Nephron (organoid): ENCODE measurements around the gene KIAA1549.

Source experiments
- H3K27ac Mint-ChIP-seq, 3 experiments: 2 replicates each; pipeline ENCODE4 v1.8.0; 2020; ENCODE audit warnings: mixed read lengths in 3 of 3, mild to moderate bottlenecking in 2 of 3, moderate library complexity in 1 of 3
- H3K27me3 Mint-ChIP-seq: 2 replicates; pipeline ENCODE4 v1.8.0; 2021; ENCODE audit warnings: low read depth, mild to moderate bottlenecking, moderate library complexity, mixed read lengths
- H3K36me3 Mint-ChIP-seq: 2 replicates; pipeline ENCODE4 v1.8.0; 2020; ENCODE audit warnings: low read depth, mixed read lengths
- H3K4me1 Mint-ChIP-seq: 2 replicates; pipeline ENCODE4 v1.8.0; 2020; ENCODE audit warnings: mixed read lengths
- H3K4me3 Mint-ChIP-seq, 3 experiments: 2 replicates each; pipeline ENCODE4 v1.8.0; 2020; ENCODE audit warnings: mild to moderate bottlenecking in 3 of 3, mixed read lengths in 3 of 3, moderate library complexity in 2 of 3
- H3K9me3 Mint-ChIP-seq: 2 replicates; pipeline ENCODE4 v1.8.0; 2020; ENCODE audit warnings: mixed read lengths
- TF ChIP-seq, protein P1 (sequence below), 3 experiments: fragments of 200-600 bp; sonication (generic); IDR thresholded peaks; one replicate each; pipeline ENCODE4 v1.5.0; 2021; ENCODE audit warnings: antibody characterized with exemption in 3 of 3; ENCODE audit not compliant: unreplicated experiment in 3 of 3

KIAA1549 gene

DNA sequence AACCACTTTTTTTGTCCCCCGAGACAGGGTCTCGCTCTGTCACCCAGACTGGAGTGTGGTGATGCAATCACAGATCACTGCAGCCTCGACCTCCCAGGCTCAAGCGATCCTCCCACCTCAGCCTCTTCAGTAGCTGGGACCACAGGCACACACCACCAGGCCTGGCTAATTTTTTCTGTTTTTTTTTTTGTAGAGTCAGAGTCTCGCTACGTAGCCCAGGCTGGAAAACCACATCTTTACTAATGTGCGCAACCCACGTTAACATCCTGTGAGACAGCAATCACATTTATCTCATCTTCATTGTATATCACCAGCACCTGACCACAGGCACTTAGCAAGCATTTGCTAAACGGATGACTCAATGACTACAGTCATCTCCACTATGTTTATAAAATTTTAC lies 105.4 kb downstream of the KIAA1549 start:
- Mint-ChIP-seq H3K9me3 (no peaks in the 10 kb centered on the region), H3K4me3 (no peak overlapping the region), H3K27me3 (no peaks in the 10 kb centered on the region), H3K4me1 (no peaks in the 10 kb centered on the region), H3K36me3 (peaks cover 56% of the 10 kb centered on the region), H3K27ac (no peak overlapping the region)
- TF ChIP-seq, protein P1, sequence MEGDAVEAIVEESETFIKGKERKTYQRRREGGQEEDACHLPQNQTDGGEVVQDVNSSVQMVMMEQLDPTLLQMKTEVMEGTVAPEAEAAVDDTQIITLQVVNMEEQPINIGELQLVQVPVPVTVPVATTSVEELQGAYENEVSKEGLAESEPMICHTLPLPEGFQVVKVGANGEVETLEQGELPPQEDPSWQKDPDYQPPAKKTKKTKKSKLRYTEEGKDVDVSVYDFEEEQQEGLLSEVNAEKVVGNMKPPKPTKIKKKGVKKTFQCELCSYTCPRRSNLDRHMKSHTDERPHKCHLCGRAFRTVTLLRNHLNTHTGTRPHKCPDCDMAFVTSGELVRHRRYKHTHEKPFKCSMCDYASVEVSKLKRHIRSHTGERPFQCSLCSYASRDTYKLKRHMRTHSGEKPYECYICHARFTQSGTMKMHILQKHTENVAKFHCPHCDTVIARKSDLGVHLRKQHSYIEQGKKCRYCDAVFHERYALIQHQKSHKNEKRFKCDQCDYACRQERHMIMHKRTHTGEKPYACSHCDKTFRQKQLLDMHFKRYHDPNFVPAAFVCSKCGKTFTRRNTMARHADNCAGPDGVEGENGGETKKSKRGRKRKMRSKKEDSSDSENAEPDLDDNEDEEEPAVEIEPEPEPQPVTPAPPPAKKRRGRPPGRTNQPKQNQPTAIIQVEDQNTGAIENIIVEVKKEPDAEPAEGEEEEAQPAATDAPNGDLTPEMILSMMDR (IDR thresholded peaks at IDR 0.05; ENCODE audit: unreplicated experiment in 3 of 3), result no peak

DNA sequence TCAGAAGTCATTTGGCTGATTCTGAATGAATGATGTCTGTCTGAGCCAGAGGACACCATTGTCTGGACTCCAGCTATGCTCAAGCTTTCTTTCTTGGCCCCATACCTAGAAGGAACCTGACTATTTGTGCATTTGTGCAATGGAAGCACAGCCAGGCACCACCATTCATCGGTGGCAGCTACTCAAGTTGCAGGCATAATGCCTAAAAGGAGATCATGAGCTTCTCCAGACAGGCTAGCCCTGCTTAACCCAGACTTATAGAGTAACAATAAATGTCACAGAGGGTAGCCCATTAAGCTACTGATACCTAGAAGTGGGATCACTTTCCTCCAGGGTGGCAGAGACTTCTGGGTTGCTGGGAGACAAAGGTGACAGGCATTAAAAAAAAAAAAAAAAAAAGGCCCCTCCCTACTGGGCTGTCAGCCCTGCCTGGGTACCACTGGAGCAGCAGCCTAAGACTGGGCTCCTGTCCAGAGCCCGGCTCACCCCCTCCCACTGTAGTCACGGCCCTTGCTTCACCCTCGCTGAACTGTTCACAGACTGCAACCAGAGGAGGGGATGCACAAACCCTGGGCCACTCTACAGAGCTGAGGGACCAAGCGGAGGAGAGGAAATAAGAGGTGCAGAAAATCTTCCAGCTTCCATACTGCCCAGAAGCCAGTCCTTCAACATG lies 107.8 kb downstream of the KIAA1549 start:
- peaks cover 62% of the 10 kb centered on the region for H3K36me3 Mint-ChIP-seq
- no peaks in the 10 kb centered on the region for H3K9me3 Mint-ChIP-seq

DNA sequence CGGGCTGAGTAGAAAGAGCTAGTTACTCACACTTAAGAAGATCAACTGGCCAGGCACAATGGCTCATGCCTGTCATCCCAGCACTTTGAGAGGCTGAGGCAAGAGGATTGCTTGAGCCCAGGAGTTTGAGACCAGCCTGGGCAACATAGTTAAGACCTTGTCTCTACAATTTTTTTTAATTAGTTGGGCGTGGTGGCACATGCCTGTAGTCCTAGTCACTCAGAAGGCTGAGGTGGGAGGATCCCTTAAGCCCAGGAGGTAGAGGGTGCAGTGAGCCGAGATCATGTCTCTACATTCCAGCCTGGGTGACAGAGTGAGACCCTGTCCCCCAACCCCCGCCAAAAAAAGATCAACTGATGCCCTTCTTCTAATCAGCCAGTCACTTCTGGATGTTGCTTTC lies 108.6 kb downstream of the KIAA1549 start:
- Mint-ChIP-seq H3K27me3 (no peaks in the 10 kb centered on the region), H3K27ac (no peak overlapping the region), H3K9me3 (no peaks in the 10 kb centered on the region), H3K36me3 (peaks cover 60% of the 10 kb centered on the region), H3K4me1 (no peaks in the 10 kb centered on the region), H3K4me3 (no peak overlapping the region)
- TF ChIP-seq, protein P1 (IDR thresholded peaks at IDR 0.05; ENCODE audit: unreplicated experiment in 3 of 3), result no peak

More for the DNA sequence above, 107.8 kb downstream of the KIAA1549 start:
- Mint-ChIP-seq H3K27ac (no peak overlapping the region), H3K4me1 (no peaks in the 10 kb centered on the region), H3K4me3 (no peak overlapping the region), H3K27me3 (no peaks in the 10 kb centered on the region)
- TF ChIP-seq, protein P1 (IDR thresholded peaks at IDR 0.05; ENCODE audit: unreplicated experiment in 3 of 3), result no peak

DNA sequence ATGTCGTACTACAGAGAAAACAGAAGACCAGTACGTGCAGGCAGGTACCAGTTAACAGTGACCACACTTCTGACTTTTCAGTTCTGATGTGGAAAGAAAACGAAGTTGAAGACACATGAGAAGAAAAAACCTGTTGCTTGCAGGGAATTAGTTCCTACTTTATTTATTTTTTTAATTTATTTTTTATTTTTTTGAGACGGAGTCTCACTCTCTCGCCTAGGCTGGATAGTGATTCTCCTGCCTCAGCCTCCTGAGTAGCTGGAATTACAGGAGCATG lies 109.4 kb downstream of the KIAA1549 start:
- Mint-ChIP-seq H3K9me3 (no peaks in the 10 kb centered on the region), H3K4me3 (no peak overlapping the region), H3K27ac (no peak overlapping the region), H3K36me3 (peaks cover 63% of the 10 kb centered on the region), H3K4me1 (no peaks in the 10 kb centered on the region), H3K27me3 (no peaks in the 10 kb centered on the region)
- TF ChIP-seq, protein P1 (IDR thresholded peaks at IDR 0.05; ENCODE audit: unreplicated experiment in 3 of 3), result no peak

DNA sequence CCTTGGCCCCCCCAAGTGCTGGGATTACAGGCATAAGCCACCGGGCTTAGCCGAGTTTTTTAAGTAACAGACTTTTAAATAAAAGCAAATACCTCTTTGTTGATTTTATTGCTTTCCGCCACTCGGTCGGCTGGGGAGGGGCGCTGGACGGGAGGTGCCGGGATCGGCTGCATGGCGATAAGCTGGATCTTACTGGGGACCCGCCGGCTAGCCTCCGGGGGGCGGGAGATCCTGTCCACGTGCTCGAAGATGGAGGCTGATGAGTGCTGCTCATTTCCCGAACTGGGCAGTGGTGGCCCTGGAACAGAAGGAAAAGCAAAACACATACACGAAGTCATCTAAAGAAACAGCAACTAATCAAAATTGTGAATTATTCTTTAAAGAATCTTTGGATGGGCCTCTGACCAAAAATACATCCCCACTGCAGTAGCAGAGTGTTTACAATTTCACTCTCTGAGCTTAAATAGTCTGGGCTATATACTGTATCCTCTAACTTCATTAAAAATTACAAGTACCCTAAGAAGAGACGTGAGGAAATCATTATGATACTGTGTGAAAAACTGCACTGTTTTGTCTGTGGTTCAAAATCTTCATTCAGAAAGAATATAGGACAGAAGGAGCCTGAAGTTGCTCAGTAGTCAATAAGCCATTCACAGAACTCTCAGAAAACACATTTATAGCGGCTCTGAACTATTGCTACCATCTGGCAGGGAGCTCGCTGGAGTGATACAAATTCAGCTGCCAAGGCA lies 110.0 kb downstream of the KIAA1549 start:
- Mint-ChIP-seq H3K4me3 (no peak overlapping the region), H3K27ac (no peak overlapping the region), H3K4me1 (no peaks in the 10 kb centered on the region), H3K27me3 (no peaks in the 10 kb centered on the region), H3K9me3 (no peaks in the 10 kb centered on the region), H3K36me3 (peaks cover 61% of the 10 kb centered on the region)
- TF ChIP-seq, protein P1 (IDR thresholded peaks at IDR 0.05; ENCODE audit: unreplicated experiment in 3 of 3), result no peak

DNA sequence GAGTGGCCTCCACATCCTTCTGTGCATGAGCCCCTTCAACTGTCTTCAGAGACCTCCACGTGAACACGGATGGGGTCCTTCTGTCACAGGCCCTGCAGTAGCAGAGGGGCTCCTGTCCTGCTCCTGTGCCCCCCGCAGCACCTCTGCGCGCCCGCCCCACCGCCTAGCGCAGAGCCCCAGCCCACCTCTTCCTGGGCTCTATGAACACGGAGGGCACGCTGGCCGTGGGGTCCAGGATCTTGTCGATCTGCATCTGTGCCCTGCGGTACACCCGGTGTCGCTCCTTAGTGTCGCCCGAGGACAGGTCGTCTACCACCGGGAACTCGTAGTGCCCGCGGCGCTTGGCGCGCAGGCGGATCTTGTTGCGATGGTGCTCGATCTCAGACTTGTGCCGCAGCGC lies 111.8 kb downstream of the KIAA1549 start:
- TF ChIP-seq, protein P1 (IDR thresholded peaks at IDR 0.05; ENCODE audit: unreplicated experiment in 3 of 3), result no peak
- Mint-ChIP-seq H3K4me3 (no peak overlapping the region), H3K9me3 (no peaks in the 10 kb centered on the region), H3K27me3 (no peaks in the 10 kb centered on the region), H3K27ac (no peak overlapping the region), H3K4me1 (no peaks in the 10 kb centered on the region), H3K36me3 (peaks cover 67% of the 10 kb centered on the region)
